Measurements from ENCODE around the gene EYS. TPM values are rescaled to one million over a fixed set of nuclear protein-coding genes. Genes with fewer than 3 reads are reported as not detected.

The EYS gene
- total RNA-seq, 1 donor from 2014 or later: not detected

DNA sequence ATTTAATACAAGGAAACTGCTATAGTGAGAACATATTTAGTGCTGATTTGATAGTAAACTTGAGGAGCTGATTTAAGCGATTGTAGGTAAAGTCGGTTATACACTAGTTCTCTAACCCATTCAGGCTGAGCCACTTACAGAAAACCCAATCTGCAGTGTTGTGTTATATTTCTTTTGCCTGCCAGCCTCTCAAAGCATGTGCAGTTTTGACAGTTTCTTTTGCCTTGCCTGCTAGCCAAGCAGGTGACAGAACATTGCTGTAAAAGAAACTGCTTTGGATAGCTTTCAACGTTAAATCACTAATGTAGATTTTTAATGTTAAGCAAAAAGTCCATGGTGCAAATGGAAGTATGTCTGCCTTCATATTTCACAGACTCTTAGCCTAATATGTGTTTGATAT is 982.9 kb downstream of the EYS start:
- ATAC-seq: no peak
- DNase-seq (ENCODE audit: missing footprints): no peak
- intact Hi-C loops (cut with DNase I): no loop called here

DNA sequence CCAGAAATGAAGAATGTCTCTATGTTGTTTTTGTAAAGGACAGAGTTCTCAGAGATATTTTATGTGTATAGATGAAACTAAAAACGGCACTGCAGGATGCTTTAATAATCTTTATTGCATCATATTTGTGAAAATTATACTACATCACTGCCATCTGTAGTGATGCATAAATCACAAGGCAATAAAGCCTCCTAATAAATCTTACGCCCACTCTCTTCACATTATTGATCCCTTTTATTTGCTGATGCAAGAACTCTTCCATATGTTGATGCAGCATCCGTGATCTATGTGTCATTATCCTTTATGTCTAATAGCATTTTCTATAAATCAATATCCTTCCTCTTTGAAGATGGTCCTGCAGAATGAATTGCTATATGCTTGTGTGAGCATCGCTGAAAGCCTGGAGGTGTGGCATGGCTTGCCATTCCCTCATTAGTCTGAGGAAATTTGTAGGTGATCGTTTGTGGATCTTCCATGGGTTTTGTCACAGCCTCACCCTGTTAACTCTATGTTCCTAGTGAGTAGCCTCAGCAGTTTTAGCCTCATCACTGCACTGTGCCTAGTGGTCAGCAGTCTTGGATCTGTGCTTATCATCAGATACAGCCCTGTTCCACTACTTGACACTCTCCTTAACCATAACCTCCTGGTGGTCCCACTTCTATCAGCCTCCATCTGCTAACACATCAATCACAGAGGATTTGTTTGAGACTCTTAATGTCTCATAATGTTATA is 983.5 kb downstream of the EYS start:
- no peak for DNase-seq (ENCODE audit: missing footprints)
- ATAC-seq: no peak
- intact Hi-C loops (cut with DNase I): no loop called here

DNA sequence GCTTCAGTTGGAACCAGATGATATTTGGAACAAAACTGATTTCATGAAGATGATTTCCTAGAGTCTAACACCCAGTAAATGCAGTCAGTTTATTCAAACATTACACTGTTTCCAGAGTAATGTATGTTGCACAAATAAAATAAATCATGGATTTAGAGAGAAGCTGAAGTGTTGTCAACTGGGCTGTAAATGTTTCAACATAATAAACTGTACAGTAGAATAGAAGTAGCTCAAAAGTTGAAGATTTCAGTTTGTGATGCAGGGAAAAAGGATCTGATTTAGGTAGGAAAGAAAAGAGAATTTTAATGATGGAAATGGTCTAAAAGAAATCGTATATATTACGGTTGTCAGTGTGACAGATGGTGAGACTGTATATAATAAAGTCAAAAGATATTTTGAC is 985.2 kb downstream of the EYS start:
- no peak for DNase-seq (ENCODE audit: missing footprints)
- intact Hi-C loops (cut with DNase I): no loop called here
- no peak for ATAC-seq

DNA sequence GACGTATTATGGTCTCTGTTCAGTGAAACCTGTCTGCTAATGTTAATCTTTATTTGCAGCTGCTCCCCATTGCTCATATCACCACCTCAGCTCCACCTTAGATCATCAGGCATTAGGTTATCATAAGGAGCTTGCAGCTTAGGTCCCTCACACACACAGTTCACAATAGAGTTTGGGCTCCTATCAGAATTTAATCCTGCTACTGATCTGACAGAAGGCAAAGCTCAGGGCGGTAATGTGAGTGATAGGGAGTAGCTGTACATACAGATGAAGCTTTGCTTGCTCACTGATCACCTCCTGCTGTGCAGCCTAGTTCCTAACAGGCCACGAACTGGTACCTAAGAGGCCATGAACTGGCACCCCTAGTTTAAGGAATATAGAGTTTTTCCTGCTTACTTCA is 989.7 kb downstream of the EYS start:
- intact Hi-C loops (cut with DNase I): no loop called here
- ATAC-seq (no peak), DNase-seq (ENCODE audit: missing footprints) (no peak)

DNA sequence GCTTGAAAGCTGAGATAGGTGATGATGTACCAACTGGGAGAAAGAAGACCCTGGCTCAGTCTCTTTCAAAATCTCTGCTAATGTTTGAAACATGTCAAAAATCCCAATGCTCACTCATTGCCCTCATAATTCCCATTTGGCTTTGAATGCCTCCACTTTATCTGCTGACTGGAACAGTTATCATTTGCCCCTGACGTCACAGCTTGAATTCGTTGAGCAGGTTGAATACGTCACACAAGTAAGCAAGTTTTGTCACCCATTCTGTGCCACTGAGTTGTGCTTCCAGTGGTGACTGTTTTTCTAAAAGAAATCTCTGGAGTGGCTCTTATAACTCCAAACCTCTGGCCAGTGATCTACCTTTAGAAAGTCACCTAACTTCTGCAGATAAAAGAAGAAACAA is 991.4 kb downstream of the EYS start:
- no peak for DNase-seq (ENCODE audit: missing footprints)
- ATAC-seq: no peak
- intact Hi-C loops (cut with DNase I): no loop called here

DNA sequence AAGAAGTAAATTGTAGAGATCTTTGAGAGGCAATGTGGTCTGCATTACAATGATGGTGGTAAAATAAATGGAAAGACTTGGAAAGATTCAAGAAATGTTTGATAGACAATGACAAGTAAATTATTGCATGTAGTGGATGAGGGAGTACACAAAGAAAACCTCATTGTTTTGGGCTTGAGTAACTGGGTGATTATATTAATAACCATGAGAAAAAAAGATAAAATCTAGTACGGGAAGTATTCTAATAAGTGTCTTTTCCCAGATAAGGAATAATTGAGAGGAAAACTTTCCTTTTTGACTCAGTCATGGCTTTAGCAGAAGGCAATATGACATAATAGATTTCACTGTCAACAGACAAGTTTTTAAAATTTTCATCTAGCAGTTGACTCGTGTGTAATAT is 993.0 kb downstream of the EYS start:
- ATAC-seq (no peak), DNase-seq (ENCODE audit: missing footprints) (no peak)
- intact Hi-C loops (cut with DNase I): no loop called here

DNA sequence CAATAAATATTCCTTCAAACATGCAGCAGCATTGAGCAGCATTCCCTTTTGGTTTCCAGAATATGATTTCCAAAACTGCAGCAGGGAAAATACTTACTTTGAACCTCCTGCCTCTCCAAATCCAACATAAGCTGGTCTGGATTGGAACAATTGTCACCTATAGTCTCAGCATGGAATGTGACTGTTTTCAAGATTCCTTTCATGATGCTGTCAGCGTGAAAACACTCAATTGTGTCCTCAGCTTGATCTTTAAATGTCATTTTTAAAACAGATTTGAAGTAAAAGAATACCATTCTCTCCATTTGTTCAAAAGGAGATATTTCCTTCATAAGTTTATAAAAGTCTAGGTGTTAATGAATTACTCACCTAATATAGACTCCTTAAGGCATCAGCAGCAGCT is 993.9 kb downstream of the EYS start:
- no peak for DNase-seq (ENCODE audit: missing footprints)
- ATAC-seq: no peak
- intact Hi-C loops (cut with DNase I): no loop called here

DNA sequence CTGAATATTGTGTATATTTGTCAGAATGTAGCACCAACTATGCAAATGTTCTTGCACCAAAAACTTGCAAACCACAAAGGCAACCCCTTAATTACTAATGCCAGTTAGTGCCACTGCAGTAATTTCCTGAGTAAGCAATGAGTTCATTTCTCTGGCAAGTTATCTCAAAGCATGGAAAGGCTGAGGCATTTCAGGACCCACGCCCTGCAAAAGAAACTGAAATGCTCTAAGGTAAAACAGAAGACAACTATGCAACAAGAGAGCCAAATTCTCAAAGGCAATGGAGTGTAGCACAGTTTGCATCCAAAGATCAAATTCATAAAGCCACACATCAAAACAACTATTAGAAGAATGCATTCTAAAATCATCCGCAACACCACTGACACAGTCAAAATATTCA is 994.4 kb downstream of the EYS start:
- DNase-seq (ENCODE audit: missing footprints): no peak
- intact Hi-C loops (cut with DNase I): no loop called here
- ATAC-seq: no peak

DNA sequence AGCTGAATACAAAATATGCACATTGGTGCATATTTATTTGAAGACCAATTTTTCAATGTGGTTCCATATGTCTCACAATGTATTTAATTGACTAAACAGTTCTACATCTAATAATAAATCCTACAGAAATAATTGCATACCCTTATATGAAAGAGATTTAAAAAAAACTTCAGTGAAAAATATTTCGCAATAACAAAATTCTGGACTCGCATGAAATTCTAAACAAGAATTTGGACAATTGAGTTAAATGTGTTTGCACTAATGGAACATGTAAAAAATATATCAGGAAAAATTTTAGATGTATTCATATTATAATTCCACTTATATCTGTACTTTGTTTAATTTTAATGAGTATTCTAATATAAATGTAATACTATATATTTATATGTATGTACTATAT is 1003.1 kb downstream of the EYS start:
- DNase-seq (ENCODE audit: missing footprints) (no peak), ATAC-seq (no peak)
- intact Hi-C loops (cut with DNase I): no loop called here

DNA sequence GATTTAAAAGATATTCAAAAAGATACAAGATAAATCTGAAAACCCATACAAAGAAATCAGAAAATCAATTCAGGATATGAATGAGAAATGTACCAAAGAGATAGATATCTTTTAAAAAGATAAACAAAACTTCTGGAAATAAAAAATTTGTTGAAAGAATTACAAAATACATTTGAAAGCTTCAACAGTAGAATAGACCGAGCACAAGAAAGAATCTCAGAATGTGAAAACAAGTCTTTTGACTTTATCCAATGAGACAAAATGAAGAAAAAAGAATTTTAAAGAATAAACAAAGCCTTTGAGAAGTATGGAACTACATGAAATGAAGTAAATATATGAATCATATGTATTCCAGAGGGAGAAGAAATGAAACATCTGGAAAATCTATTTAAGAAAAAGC is 1011.0 kb downstream of the EYS start:
- DNase-seq (ENCODE audit: missing footprints): no peak
- intact Hi-C loops (cut with DNase I): no loop called here
- no peak for ATAC-seq

DNA sequence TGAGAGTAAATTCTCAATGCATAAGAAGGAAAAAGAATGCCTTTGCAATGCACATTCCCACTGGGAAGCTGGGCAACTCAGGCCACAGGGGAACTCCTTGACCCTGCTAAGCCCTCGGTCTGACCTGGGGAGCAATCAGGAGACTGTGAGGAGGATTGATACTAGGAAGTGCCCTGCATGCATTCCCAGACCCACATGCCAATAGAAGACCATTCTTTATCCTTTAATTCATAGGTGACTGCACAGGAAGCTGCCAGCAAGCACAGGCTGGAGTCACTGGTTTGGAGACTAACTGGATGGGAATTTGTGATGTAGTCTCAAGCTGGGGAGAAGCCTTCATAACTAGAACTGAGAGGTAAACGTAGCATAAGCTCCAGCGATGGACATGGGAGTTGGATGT is 1012.7 kb downstream of the EYS start:
- no peak for DNase-seq (ENCODE audit: missing footprints)
- intact Hi-C loops (cut with DNase I): no loop called here

DNA sequence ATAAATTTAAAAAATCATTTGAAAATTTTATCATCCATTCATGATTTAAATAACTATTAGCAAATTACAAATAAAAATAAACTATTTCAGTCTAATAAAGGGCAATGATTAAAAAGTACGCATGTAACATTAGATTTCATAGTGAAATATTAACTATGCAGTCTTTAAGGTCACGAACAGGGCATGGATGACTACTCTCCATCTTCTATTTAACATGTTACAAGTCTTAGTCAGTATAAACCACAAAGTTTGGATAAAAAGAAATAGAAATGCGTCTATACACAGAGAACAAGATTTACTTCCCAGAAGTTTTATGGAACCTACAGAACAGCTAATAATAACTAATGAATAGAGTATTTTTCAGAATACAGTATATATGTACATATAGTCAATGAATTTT is 1016.0 kb downstream of the EYS start:
- intact Hi-C loops (cut with DNase I): no loop called here
- no peak for DNase-seq (ENCODE audit: missing footprints)
- ATAC-seq: no peak

More for the DNA sequence above, 1012.7 kb downstream of the EYS start:
- no peak for ATAC-seq

DNA sequence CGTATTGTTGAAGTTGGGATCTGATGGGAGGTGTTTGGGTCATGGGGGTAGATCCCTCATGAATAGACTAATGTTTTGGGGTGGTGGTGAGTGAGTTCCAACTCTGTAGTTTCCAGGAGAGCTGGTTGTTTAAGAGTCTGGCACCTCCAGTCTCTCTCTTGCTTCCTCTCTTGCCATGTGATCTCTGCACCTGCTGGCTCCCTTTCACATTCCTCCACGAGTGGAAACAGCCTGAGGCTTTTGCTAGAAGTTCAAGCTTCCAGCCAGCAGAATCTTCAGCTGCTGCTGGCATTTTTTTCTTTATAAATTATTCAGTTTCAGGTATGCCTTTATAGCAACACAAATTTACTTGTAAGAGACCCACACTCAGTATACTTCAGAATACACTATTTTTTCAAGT is 1021.6 kb downstream of the EYS start:
- intact Hi-C loops (cut with DNase I): no loop called here
- no peak for DNase-seq (ENCODE audit: missing footprints)
- no peak for ATAC-seq

DNA sequence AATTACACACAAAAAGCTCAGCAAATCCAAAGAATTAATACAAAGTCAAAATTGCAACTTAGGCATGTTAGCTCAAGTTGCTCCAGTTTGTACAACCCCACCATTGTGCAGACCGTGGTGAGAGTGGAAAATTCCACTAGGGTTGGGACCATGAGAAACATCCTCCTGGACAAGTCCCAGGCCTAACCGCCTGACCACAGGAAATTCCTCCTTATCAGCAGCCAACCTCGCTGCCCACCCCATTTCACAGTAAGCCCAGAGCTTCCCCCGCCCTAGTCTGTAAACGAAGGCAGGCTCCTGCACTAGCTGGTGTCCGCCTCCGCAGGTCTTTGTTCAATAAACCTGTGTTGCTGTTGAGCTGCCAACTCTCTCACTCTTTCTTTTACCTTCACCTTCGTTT is 1023.3 kb downstream of the EYS start:
- DNase-seq (ENCODE audit: missing footprints): no peak
- intact Hi-C loops (cut with DNase I): no loop called here
- no peak for ATAC-seq

DNA sequence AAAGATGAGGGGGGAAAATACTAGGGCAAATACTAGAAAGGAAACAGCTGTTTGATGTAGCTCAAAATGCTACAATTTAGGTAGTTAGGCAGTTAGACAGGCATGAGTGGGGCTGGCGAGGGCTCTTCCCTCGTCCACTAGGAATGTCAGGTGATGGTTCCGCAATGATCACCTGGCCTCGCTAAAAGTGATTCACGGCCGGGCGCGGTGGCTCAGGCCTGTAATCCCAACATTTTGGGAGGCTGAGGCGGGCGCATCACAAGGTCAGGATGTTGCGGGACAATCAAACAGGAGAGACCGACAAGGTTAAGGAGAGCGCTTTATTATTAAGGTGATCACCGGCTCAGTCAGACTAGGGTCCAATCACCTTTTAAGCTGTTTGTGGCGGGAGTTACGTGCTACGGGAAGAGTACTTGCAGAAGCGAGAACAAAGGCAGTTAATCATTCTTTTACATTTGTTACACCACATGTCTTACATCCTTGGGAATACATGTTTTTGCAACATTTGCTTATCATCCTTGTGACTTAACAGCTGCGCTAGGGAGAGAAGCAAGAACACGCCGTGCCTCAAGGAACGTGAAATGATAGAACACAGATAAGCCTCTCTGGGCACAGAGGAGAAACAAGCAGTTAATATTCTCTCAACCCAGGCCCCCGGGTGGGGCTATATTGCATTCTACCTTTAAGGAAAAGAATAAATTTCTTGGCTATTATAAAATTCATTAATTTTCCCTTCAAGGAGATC is 1025.4 kb downstream of the EYS start:
- ATAC-seq: peak; percentile 56
- intact Hi-C loops (cut with DNase I): no loop called here
- no peak for DNase-seq (ENCODE audit: missing footprints)

DNA sequence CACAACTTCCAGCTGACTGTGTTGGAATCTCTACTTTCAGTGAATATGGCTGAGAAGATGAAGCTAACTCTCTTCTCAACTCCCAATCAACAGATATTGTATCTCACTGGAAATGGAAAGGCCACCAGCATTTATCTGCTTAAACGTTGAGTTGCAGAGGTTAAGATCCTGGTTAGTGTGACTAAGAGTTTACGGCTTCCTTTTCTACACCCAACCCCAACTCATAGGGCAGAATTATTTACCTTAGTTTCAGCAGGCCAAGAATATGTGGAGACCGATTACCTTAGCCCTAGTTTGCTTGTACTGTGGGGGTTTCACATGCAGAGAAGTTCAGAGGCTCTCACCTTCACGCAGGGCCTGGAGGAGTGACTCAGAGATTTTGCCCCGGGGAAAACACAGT is 1026.6 kb downstream of the EYS start:
- intact Hi-C loops (cut with DNase I): no loop called here
- ATAC-seq: no peak
- DNase-seq (ENCODE audit: missing footprints): no peak

DNA sequence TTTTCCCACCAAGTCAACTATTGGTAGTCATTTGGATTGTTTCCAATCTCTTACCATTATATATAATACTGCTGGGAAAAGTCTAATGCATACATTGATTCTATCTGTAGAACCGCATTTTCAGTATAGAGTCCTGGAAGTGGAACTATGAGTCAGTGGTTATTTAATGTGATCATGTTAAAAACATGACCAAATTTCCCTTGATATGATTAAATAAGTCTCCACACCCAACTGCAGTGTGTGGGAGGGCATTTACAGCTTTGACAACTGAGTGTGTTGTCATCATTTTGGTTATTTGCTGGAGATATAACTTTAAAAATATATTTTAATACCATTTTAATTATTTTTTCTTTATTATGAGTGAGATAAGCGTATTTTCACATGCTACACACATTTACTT is 1027.6 kb downstream of the EYS start:
- no peak for DNase-seq (ENCODE audit: missing footprints)
- intact Hi-C loops (cut with DNase I): no loop called here
- ATAC-seq: no peak

DNA sequence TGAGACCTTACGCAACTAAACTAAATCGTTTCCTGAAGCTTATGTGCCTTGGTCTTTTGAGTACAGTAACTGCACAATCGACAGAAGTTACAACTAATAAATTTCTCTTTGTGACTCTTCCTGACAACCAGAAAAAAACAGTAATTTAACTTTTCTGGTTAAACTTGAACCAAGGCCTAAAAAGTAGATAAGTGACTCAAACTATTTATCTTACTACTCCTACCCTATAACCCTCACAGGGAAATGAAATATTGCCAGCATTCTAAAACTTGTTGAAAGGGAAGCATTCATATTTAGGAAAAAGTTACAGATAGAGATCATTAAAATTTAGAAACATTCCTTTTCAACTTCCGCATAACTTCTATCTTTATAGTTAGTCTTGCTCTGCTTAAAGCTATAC is 1034.4 kb downstream of the EYS start:
- ATAC-seq: no peak
- DNase-seq (ENCODE audit: missing footprints): no peak
- intact Hi-C loops (cut with DNase I): no loop called here

DNA sequence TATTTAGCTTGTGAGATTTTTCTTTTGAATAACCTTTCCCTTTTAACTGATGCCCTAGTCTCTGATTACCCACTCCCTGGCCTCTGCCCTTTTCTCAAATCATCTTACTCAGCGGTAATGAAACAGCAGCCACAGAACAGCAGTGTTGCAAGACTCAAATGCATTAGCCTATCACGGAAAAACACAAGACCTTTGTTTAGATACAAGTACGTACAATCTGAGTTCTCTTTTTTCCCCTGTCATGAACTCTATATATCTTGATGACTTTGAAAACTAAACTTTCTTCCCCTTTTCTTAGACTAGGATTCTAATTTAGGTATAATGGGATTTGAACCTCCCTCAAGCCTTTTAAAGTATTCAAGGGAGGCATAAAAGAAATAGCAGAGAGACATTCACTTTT is 1034.9 kb downstream of the EYS start:
- DNase-seq (ENCODE audit: missing footprints): no peak
- intact Hi-C loops (cut with DNase I): no loop called here
- no peak for ATAC-seq

DNA sequence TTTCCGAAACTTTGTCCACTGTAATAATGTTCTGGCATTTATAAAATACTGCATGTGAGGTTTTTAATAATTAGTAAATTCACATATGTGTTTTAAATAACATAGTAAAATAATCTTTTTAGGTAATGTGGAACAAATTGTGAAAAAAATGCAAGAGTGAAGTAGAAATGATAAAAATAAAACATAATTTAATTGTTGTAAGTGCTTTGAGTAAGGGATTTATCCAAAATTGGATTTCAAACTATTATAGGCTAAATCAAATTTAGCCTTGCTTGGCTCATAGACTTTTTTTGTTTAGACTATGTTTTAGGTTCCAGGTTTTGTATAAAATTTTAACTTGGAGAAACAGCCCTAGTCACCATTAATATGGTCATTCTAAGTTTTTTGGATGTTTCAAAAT is 1041.9 kb downstream of the EYS start:
- no peak for DNase-seq (ENCODE audit: missing footprints)
- ATAC-seq: no peak
- intact Hi-C loops (cut with DNase I): no loop called here

DNA sequence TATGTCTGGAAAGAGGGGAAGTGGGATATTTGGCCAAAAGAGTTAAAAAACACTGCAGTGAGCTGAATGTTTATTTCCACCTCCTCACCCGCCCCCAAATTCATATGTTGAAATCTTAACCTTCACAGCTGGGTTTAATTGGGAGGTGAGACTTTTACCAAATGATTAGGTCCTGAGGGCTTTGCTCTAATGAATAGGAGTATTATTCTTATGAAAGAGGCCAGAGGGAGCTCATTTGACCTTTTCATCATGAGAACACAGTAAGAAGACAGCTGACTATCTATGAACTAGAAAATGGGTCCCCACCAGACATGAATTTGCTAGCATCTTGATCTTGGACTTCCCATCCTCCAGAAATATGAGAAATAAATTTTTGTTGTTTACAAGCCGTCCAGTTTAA is 1042.5 kb downstream of the EYS start:
- DNase-seq (ENCODE audit: missing footprints) (no peak), ATAC-seq (peak; percentile 46)
- intact Hi-C loops (cut with DNase I): no loop called here
